AG04450 (cell line): ENCODE results near the gene USP21. TPM values are rescaled to one million over a fixed set of nuclear protein-coding genes. Genes with fewer than 3 reads are reported as not detected.

Source experiments
- CTCF ChIA-PET: fragments of 300-600, 350-600 bp; formaldehyde crosslinking; extraction: SDS; loops from one replicate; lab custom pipeline; 2022; ENCODE audit warnings: antibody characterized with exemption, inconsistent platforms; lab: Charles Lee
- POLR2A ChIA-PET: fragments of 350-600 bp; formaldehyde crosslinking; extraction: SDS; loops from one replicate; lab custom pipeline; 2021; ENCODE audit warnings: antibody characterized with exemption, inconsistent platforms; lab: Yijun Ruan, JAX
- DNase-seq: peaks from one replicate; pipeline ENCODE4 v3.0.0-alpha.2; 2011; ENCODE audit warnings: low read depth, low spot score
- H3K27ac ChIP-seq: one replicate; pipeline ENCODE4 v1.5.1; 2012; ENCODE audit warnings: low read depth, low read length, control low read depth
- H3K27me3 ChIP-seq: one replicate; pipeline ENCODE4 v1.6.0; 2012; ENCODE audit warnings: low read length; ENCODE audit not compliant: control insufficient read depth, insufficient read depth
- H3K4me3 ChIP-seq: 2 replicates; pipeline ENCODE4 v1.5.1; 2011; ENCODE audit warnings: mild to moderate bottlenecking, low read depth, low read length, control low read depth
- H3K9me3 ChIP-seq: 2 replicates; pipeline ENCODE4 v1.5.1; 2012; ENCODE audit warnings: low read length; ENCODE audit not compliant: control insufficient read depth, insufficient read depth
- CTCF ChIP-seq: IDR thresholded peaks from 2 replicates; pipeline ENCODE4 v1.5.1; 2011; ENCODE audit warnings: low read depth, low read length, control low read depth, inconsistent platforms
- polyA plus RNA-seq: library from polyadenylated mRNA; depleted of rRNA; stranded (reverse); fragments of >200 nt; gene quantifications from 2 replicates; pipeline ENCODE4 v1.2.3, GENCODE V29; 2011

The USP21 gene
- polyA plus RNA-seq, 1 experiment, result 15.4 TPM

GRCh38 chr1:161174911-161175310 lies 15.6 kb downstream of the USP21 start:
- ChIA-PET POLR2A (no interaction called here), CTCF (no interaction called here)
- DNase-seq, result no peak
- no peak for TF ChIP-seq CTCF
- Histone ChIP-seq H3K27me3 (no peaks in the 10 kb centered on the region), H3K4me3 (no peak overlapping the region), H3K9me3 (no peaks in the 10 kb centered on the region), H3K27ac (no peak overlapping the region)

DNA sequence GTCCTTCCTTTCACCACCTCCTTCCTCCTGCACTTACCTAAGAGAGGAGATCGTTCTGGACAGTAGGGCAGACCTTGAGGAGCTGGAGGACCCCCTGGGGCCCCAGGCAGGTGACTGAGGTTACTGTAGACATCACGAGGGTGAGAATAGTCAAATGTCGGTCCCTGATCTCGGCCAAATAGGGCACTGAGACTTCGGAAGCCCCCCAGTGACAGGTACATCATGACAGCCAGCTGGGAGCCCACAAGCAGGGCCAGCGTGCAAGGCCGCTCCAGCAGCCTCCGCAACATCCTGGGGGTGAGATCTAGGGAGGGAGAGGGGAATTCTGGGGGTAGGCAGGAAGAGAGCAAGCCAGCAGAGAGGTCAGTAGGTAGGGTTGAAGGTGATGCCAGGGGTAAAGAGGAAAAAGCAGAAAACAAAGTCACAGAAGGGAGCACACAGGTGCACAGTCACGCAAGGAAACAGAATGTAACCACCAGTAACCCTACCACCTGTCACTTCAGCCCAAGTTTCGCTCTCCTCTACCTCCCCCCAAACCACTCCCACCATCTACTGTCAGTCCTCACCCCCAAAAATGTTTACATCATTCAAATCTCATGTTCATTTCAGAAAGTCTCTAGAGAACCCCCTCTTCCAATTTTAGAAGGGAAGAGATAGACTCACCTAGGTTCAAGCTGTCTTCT lies 16.6 kb downstream of the USP21 start:
- no peaks in the 10 kb centered on the region for H3K9me3 ChIP-seq
- TF ChIP-seq CTCF, result no peak
- H3K4me3 ChIP-seq, result no peak overlapping the region; the same call in 1 of the 2 replicates
- no peak overlapping the region for H3K27ac ChIP-seq
- CTCF ChIA-PET, result interaction anchor here (1.4 to 1.9 kb wide), 2 partner anchors 10 to 16 kb away, joined by 6 to 15 read pairs; partner anchors contain the start of gene PPOX
- POLR2A ChIA-PET, result interaction anchor here (1.0 kb wide), 1 partner anchor 10 kb away, joined by 3 read pairs; the partner anchor contains the start of gene PPOX
- H3K27me3 ChIP-seq, result no peaks in the 10 kb centered on the region
- no peak for DNase-seq

DNA sequence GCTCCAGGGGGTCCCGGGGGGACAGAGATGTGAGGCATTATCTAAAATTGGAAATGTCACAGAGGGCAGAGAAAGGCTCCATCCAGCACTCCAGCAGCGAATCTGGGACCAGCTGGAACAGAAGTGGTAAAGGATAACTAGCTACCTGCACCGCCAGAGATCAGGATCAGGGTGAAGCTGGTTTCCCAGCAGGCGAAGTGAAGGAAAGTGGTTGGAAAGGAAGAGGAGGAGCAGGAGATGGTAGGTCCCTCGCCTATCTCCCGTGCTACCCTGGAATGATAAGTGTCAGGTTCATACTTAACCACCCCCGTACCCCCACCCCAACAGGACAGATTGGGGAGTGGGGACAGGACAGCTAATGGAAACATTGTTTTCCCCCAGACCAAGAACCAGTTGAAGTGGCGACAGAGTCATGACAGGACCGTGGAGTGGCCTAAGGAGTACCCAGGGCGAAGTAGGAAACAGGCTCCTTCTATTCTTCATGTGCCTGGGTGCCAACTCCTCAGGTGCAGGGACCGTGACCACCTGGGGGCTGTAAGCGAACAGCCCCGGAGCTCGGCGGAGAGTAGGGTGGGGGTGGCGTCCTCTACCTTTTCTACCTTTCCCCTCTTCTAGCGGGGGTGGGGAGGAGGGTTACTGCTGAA lies 17.3 kb downstream of the USP21 start:
- peak overlapping the region; percentile 47 for H3K27ac ChIP-seq
- POLR2A ChIA-PET, result interaction anchor here (0.7 to 1.0 kb wide), 2 partner anchors 11 to 26 kb away, joined by 3 read pairs; partner anchors contain the start of genes NDUFS2 and PPOX
- no peak for DNase-seq
- peak overlapping the region; percentile 98 for H3K4me3 ChIP-seq
- TF ChIP-seq CTCF, result no peak
- H3K9me3 ChIP-seq, result no peaks in the 10 kb centered on the region
- CTCF ChIA-PET, result interaction anchor here (0.6 to 1.9 kb wide), 4 partner anchors 11 to 145 kb away, joined by 6 to 15 read pairs (median 7); partner anchors contain the start of gene PPOX
- no peaks in the 10 kb centered on the region for H3K27me3 ChIP-seq

- Histone ChIP-seq H3K27me3 (no peaks in the 10 kb centered on the region), H3K4me3 (peak within 1 kb of the TSS; percentile 98), H3K9me3 (no peaks in the 10 kb centered on the region), H3K27ac (peak within 1 kb of the TSS; percentile 47)
- CTCF ChIA-PET, result interaction anchor here (0.7 to 1.9 kb wide), 2 partner anchors 15 to 145 kb away, joined by 6 to 15 read pairs; no protein-coding TSS in a partner anchor
- TF ChIP-seq CTCF, result no peak
- POLR2A ChIA-PET, result interaction anchor here (0.7 kb wide), 1 partner anchor 25 kb away, joined by 3 read pairs; the partner anchor contains the start of gene NDUFS2
- DNase-seq, result no peak
Measured at GRCh38 chr1:161177112-161177935, 18.0 kb downstream of the USP21 start, which contains the start of gene B4GALT3. B4GALT3 (minus strand) TSS chr1:161177507; CDS start chr1:161176060, 1,447 bp downstream.
